ENCODE results near the gene WNK4.

Gene WNK4

GRCh38 chr17:42784811-42785592 is 4.6 kb downstream of the WNK4 start:
- no peak overlapping the region for H3K4me3 ChIP-seq (ENCODE audit: low read length)
- H3K4me1 ChIP-seq (ENCODE audit: insufficient read depth, low read length) = peaks cover 3% of the 10 kb centered on the region; the same call in 1 of the 2 replicates

GRCh38 chr17:42787266-42787665 is 6.9 kb downstream of the WNK4 start:
- no peak overlapping the region for H3K27ac ChIP-seq (ENCODE audit: low read length)
- no peak overlapping the region for H3K4me3 ChIP-seq (ENCODE audit: low read length)
- H3K4me1 ChIP-seq (ENCODE audit: insufficient read depth, low read length) = no peaks in the 10 kb centered on the region; the same call in 1 of the 2 replicates
- H3K9ac ChIP-seq (ENCODE audit: low read depth, low read length) = no peak overlapping the region
- H3K9me3 ChIP-seq (ENCODE audit: insufficient read depth, low read depth, low read length) = no peaks in the 10 kb centered on the region
- peaks cover 27% of the 10 kb centered on the region for H3K27me3 ChIP-seq (ENCODE audit: insufficient read depth, low read length)
- H3K36me3 ChIP-seq (ENCODE audit: insufficient read depth, low read depth, low read length) = no peaks in the 10 kb centered on the region

More at GRCh38 chr17:42784811-42785592, 4.6 kb downstream of the WNK4 start:
- Histone ChIP-seq H3K27me3 (ENCODE audit: insufficient read depth, low read length) (peaks cover 37% of the 10 kb centered on the region), H3K9ac (ENCODE audit: low read depth, low read length) (no peak overlapping the region), H3K36me3 (ENCODE audit: insufficient read depth, low read depth, low read length) (no peaks in the 10 kb centered on the region), H3K9me3 (ENCODE audit: insufficient read depth, low read depth, low read length) (no peaks in the 10 kb centered on the region), H3K27ac (ENCODE audit: low read length) (no peak overlapping the region)

GRCh38 chr17:42791948-42792347 is 11.5 kb downstream of the WNK4 start:
- no peak overlapping the region for H3K9ac ChIP-seq (ENCODE audit: low read depth, low read length)
- no peaks in the 10 kb centered on the region for H3K4me1 ChIP-seq (ENCODE audit: insufficient read depth, low read length)
- no peaks in the 10 kb centered on the region for H3K9me3 ChIP-seq (ENCODE audit: insufficient read depth, low read depth, low read length)
- 0 out of 2 replicates have a peak, but pooled peaks cover 3% of the 10 kb centered on the region for H3K36me3 ChIP-seq (ENCODE audit: insufficient read depth, low read depth, low read length)
- H3K4me3 ChIP-seq (ENCODE audit: low read length) = no peak overlapping the region
- H3K27me3 ChIP-seq (ENCODE audit: insufficient read depth, low read length) = peaks cover 8% of the 10 kb centered on the region
- H3K27ac ChIP-seq (ENCODE audit: low read length) = no peak overlapping the region

GRCh38 chr17:42792545-42792944 is 12.1 kb downstream of the WNK4 start:
- peaks cover 2% of the 10 kb centered on the region; the same call in 1 of the 2 replicates for H3K4me1 ChIP-seq (ENCODE audit: insufficient read depth, low read length)
- peaks cover 8% of the 10 kb centered on the region for H3K27me3 ChIP-seq (ENCODE audit: insufficient read depth, low read length)
- no peak overlapping the region for H3K4me3 ChIP-seq (ENCODE audit: low read length)
- H3K36me3 ChIP-seq (ENCODE audit: insufficient read depth, low read depth, low read length) = peaks cover 8% of the 10 kb centered on the region; the same call in 1 of the 2 replicates
- no peak overlapping the region for H3K27ac ChIP-seq (ENCODE audit: low read length)
- no peak overlapping the region for H3K9ac ChIP-seq (ENCODE audit: low read depth, low read length)
- no peaks in the 10 kb centered on the region for H3K9me3 ChIP-seq (ENCODE audit: insufficient read depth, low read depth, low read length)

- Histone ChIP-seq H3K9me3 (ENCODE audit: insufficient read depth, low read depth, low read length) (no peaks in the 10 kb centered on the region), H3K27ac (ENCODE audit: low read length) (no peak overlapping the region), H3K4me3 (ENCODE audit: low read length) (no peak overlapping the region), H3K9ac (ENCODE audit: low read depth, low read length) (no peak overlapping the region), H3K4me1 (ENCODE audit: insufficient read depth, low read length) (peaks cover 5% of the 10 kb centered on the region; the same call in 1 of the 2 replicates), H3K27me3 (ENCODE audit: insufficient read depth, low read length) (peaks cover 19% of the 10 kb centered on the region), H3K36me3 (ENCODE audit: insufficient read depth, low read depth, low read length) (peaks cover 8% of the 10 kb centered on the region; the same call in 1 of the 2 replicates)
These were observed 14.7 kb downstream of the WNK4 start for GRCh38 chr17:42795061-42795460.

GRCh38 chr17:42795465-42795864 is 15.1 kb downstream of the WNK4 start:
- Histone ChIP-seq H3K27me3 (ENCODE audit: insufficient read depth, low read length) (peaks cover 21% of the 10 kb centered on the region), H3K9ac (ENCODE audit: low read depth, low read length) (no peak overlapping the region), H3K36me3 (ENCODE audit: insufficient read depth, low read depth, low read length) (peaks cover 8% of the 10 kb centered on the region; the same call in 1 of the 2 replicates), H3K4me3 (ENCODE audit: low read length) (no peak overlapping the region), H3K4me1 (ENCODE audit: insufficient read depth, low read length) (peaks cover 5% of the 10 kb centered on the region; the same call in 1 of the 2 replicates), H3K27ac (ENCODE audit: low read length) (no peak overlapping the region), H3K9me3 (ENCODE audit: insufficient read depth, low read depth, low read length) (no peaks in the 10 kb centered on the region)

- Histone ChIP-seq H3K9ac (ENCODE audit: low read depth, low read length) (no peak overlapping the region), H3K27me3 (ENCODE audit: insufficient read depth, low read length) (peaks cover 18% of the 10 kb centered on the region), H3K27ac (ENCODE audit: low read length) (no peak overlapping the region), H3K4me1 (ENCODE audit: insufficient read depth, low read length) (peaks cover 5% of the 10 kb centered on the region; the same call in 1 of the 2 replicates), H3K4me3 (ENCODE audit: low read length) (no peak overlapping the region), H3K36me3 (ENCODE audit: insufficient read depth, low read depth, low read length) (peaks cover 8% of the 10 kb centered on the region; the same call in 1 of the 2 replicates), H3K9me3 (ENCODE audit: insufficient read depth, low read depth, low read length) (no peaks in the 10 kb centered on the region)
These were observed 15.8 kb downstream of the WNK4 start for GRCh38 chr17:42796066-42796758.

- peaks cover 18% of the 10 kb centered on the region for H3K27me3 ChIP-seq (ENCODE audit: insufficient read depth, low read length)
- peaks cover 5% of the 10 kb centered on the region; the same call in 1 of the 2 replicates for H3K4me1 ChIP-seq (ENCODE audit: insufficient read depth, low read length)
- peaks cover 8% of the 10 kb centered on the region; the same call in 1 of the 2 replicates for H3K36me3 ChIP-seq (ENCODE audit: insufficient read depth, low read depth, low read length)
- H3K4me3 ChIP-seq (ENCODE audit: low read length) = peak overlapping the region; percentile 100
- no peak overlapping the region for H3K27ac ChIP-seq (ENCODE audit: low read length)
- peak overlapping the region; percentile 94 for H3K9ac ChIP-seq (ENCODE audit: low read depth, low read length)
- no peaks in the 10 kb centered on the region for H3K9me3 ChIP-seq (ENCODE audit: insufficient read depth, low read depth, low read length)
These were observed 16.9 kb downstream of the WNK4 start for GRCh38 chr17:42797067-42798007.

GRCh38 chr17:42798011-42798382 is 17.6 kb downstream of the WNK4 start:
- Histone ChIP-seq H3K36me3 (ENCODE audit: insufficient read depth, low read depth, low read length) (peaks cover 8% of the 10 kb centered on the region; the same call in 1 of the 2 replicates), H3K27ac (ENCODE audit: low read length) (no peak overlapping the region), H3K27me3 (ENCODE audit: insufficient read depth, low read length) (peaks cover 18% of the 10 kb centered on the region), H3K9me3 (ENCODE audit: insufficient read depth, low read depth, low read length) (no peaks in the 10 kb centered on the region), H3K4me3 (ENCODE audit: low read length) (peak overlapping the region; percentile 100), H3K9ac (ENCODE audit: low read depth, low read length) (peak overlapping the region; percentile 94), H3K4me1 (ENCODE audit: insufficient read depth, low read length) (peaks cover 5% of the 10 kb centered on the region; the same call in 1 of the 2 replicates)

GRCh38 chr17:42798383-42799380 is 18.3 kb downstream of the WNK4 start, which contains the start of the genes CNTD1 and COA3:
Gene CNTD1, plus strand, starts transcription at chr17:42798861. Its CDS starts 207 bp downstream, at chr17:42799068.
Gene COA3, minus strand, starts transcription at chr17:42798704. Its CDS starts 23 bp downstream, at chr17:42798681.
- Histone ChIP-seq H3K27ac (ENCODE audit: low read length) (peak within 1 kb of the TSS; percentile 64), H3K4me1 (ENCODE audit: insufficient read depth, low read length) (peaks cover 5% of the 10 kb centered on the region; the same call in 1 of the 2 replicates), H3K9me3 (ENCODE audit: insufficient read depth, low read depth, low read length) (no peaks in the 10 kb centered on the region), H3K9ac (ENCODE audit: low read depth, low read length) (peak within 1 kb of the TSS; percentile 94), H3K4me3 (ENCODE audit: low read length) (peak within 1 kb of the TSS; percentile 100), H3K36me3 (ENCODE audit: insufficient read depth, low read depth, low read length) (peaks cover 8% of the 10 kb centered on the region; the same call in 1 of the 2 replicates), H3K27me3 (ENCODE audit: insufficient read depth, low read length) (peaks cover 18% of the 10 kb centered on the region)

All from iPS-20b (cell line).